ENCODE results near the gene ARHGAP31. TPM values are rescaled to one million over a fixed set of nuclear protein-coding genes. Genes with fewer than 3 reads are reported as not detected.

ARHGAP31 gene
- total and polyA plus RNA-seq, 10 of the 15 experiments (the other 5 are each of a cell fraction or from before 2014, with no cell fraction given) = 0.97 to 29.8 (median 10.3) TPM

DNA sequence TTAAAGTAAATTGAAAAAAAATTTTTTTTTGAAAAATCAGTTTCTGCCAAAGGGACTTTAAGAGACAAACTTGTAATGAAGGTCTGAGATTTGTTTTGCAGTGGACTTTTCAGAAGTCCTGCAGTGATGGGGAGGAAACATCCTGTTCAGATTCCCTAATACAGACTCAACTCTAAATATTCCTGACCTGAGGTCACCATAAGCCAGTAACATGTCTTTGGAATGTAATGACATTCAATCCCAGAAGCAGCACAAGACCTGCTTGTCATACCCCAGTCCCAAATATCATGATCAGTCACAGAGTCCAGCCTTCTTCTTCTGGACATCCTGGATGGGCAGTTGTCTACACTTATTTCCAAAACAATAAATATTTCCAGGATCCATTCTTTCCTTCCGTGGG, 115.7 kb downstream of the ARHGAP31 start:
- intact Hi-C loops (cut with micrococcal nuclease; ENCODE audit: unreplicated experiment) = no loop called here

GRCh38 chr3:119413603-119414280, 119.6 kb downstream of the ARHGAP31 start:
- BruUV-seq (replicated peaks) = no TSS peak
- Histone ChIP-seq H3K4me3 (no peak overlapping the region), H3K36me3 (ENCODE audit: control insufficient read depth in 2 of 2, insufficient read depth in 2 of 2, low read length in 1 of 2) (peaks cover 5 to 18% of the 10 kb centered on the region in 2 experiments), H2AFZ (ENCODE audit: control insufficient read depth, low read depth, low read length) (no peak overlapping the region), H3K9ac (ENCODE audit: control insufficient read depth, insufficient read depth, low read length) (no peak overlapping the region), H3K79me2 (ENCODE audit: control insufficient read depth, insufficient read depth, low read length) (no peaks in the 10 kb centered on the region), H3K27me3 (replicated peaks in 1 of 2; ENCODE audit: control insufficient read depth in 2 of 2, insufficient read depth in 2 of 2, low read length in 1 of 2) (no peaks in the 10 kb centered on the region), H3K4me2 (ENCODE audit: control insufficient read depth, insufficient read depth) (no peak overlapping the region), H3K9me3 (replicated peaks; ENCODE audit: control insufficient read depth, insufficient read depth, low read length) (no peaks in the 10 kb centered on the region), H3K27ac (ENCODE audit: control insufficient read depth, insufficient read depth) (no peak overlapping the region), H3K4me1 (ENCODE audit: control insufficient read depth, insufficient read depth, low read length) (no peaks in the 10 kb centered on the region), H4K20me1 (ENCODE audit: control insufficient read depth, insufficient read depth) (no peaks in the 10 kb centered on the region)
- POLR2A ChIA-PET = no interaction called here
- in situ Hi-C loops (cut with MboI) (no loop called here), intact Hi-C loops (cut with micrococcal nuclease; ENCODE audit: unreplicated experiment) (no loop called here)
- CTCF ChIA-PET = no interaction called here
- SMC1A ChIA-PET (ENCODE audit: uncharacterized antibody, unreplicated experiment) = no interaction called here
- no peak for DNase-seq (ENCODE audit: low read depth, low spot score)
- RAD21 ChIA-PET (ENCODE audit: unreplicated experiment) = no interaction called here
- ATAC-seq = no peak
- WGBS (ENCODE audit: insufficient coverage, insufficient replicate concordance, low lambda C conversion rate, missing lambda C conversion rate) = 99% methylated on average over 7 of the region's 7 CpGs
- no peak for FAIRE-seq
- TF ChIP-seq JUNB (IDR thresholded peaks at IDR 0.05) (no peak), CEBPB (IDR thresholded peaks at IDR 0.05; ENCODE audit: borderline replicate concordance in 1 of 2, low read depth in 2 of 2, low read length in 2 of 2) (no peak), SREBF2 (IDR thresholded peaks at IDR 0.05; ENCODE audit: low read length) (no peak), MYB (IDR thresholded peaks at IDR 0.05; ENCODE audit: borderline replicate concordance, low read depth, low read length) (no peak), YY1 (IDR thresholded peaks at IDR 0.05; ENCODE audit: low read depth, low read length) (no peak), SMC3 (IDR thresholded peaks at IDR 0.05; ENCODE audit: borderline replicate concordance, low read length) (no peak), ETV6 (conservative IDR thresholded peaks at IDR 0.05 in 1 of 2, IDR thresholded peaks at IDR 0.05 in 1 of 2; ENCODE audit: borderline replicate concordance in 1 of 2, low read depth in 1 of 2) (no peak), HDAC2 (IDR thresholded peaks at IDR 0.05) (no peak)
- TF ChIP-seq, protein P1, sequence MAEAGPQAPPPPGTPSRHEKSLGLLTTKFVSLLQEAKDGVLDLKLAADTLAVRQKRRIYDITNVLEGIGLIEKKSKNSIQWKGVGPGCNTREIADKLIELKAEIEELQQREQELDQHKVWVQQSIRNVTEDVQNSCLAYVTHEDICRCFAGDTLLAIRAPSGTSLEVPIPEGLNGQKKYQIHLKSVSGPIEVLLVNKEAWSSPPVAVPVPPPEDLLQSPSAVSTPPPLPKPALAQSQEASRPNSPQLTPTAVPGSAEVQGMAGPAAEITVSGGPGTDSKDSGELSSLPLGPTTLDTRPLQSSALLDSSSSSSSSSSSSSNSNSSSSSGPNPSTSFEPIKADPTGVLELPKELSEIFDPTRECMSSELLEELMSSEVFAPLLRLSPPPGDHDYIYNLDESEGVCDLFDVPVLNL (IDR thresholded peaks at IDR 0.05; ENCODE audit: low read depth, low read length) = no peak
- TF ChIP-seq, protein P2, sequence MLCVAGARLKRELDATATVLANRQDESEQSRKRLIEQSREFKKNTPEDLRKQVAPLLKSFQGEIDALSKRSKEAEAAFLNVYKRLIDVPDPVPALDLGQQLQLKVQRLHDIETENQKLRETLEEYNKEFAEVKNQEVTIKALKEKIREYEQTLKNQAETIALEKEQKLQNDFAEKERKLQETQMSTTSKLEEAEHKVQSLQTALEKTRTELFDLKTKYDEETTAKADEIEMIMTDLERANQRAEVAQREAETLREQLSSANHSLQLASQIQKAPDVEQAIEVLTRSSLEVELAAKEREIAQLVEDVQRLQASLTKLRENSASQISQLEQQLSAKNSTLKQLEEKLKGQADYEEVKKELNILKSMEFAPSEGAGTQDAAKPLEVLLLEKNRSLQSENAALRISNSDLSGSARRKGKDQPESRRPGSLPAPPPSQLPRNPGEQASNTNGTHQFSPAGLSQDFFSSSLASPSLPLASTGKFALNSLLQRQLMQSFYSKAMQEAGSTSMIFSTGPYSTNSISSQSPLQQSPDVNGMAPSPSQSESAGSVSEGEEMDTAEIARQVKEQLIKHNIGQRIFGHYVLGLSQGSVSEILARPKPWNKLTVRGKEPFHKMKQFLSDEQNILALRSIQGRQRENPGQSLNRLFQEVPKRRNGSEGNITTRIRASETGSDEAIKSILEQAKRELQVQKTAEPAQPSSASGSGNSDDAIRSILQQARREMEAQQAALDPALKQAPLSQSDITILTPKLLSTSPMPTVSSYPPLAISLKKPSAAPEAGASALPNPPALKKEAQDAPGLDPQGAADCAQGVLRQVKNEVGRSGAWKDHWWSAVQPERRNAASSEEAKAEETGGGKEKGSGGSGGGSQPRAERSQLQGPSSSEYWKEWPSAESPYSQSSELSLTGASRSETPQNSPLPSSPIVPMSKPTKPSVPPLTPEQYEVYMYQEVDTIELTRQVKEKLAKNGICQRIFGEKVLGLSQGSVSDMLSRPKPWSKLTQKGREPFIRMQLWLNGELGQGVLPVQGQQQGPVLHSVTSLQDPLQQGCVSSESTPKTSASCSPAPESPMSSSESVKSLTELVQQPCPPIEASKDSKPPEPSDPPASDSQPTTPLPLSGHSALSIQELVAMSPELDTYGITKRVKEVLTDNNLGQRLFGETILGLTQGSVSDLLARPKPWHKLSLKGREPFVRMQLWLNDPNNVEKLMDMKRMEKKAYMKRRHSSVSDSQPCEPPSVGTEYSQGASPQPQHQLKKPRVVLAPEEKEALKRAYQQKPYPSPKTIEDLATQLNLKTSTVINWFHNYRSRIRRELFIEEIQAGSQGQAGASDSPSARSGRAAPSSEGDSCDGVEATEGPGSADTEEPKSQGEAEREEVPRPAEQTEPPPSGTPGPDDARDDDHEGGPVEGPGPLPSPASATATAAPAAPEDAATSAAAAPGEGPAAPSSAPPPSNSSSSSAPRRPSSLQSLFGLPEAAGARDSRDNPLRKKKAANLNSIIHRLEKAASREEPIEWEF (IDR thresholded peaks at IDR 0.05; ENCODE audit: insufficient replicate concordance, low read depth, low read length) = no peak

More for the DNA sequence above, 115.7 kb downstream of the ARHGAP31 start:
- Histone ChIP-seq H3K27ac (ENCODE audit: control insufficient read depth, insufficient read depth) (no peak overlapping the region), H3K9ac (ENCODE audit: control insufficient read depth, insufficient read depth, low read length) (no peak overlapping the region), H3K4me3 (no peak overlapping the region), H3K27me3 (replicated peaks in 1 of 2; ENCODE audit: control insufficient read depth in 2 of 2, insufficient read depth in 2 of 2, low read length in 1 of 2) (no peaks in the 10 kb centered on the region), H3K4me2 (ENCODE audit: control insufficient read depth, insufficient read depth) (no peak overlapping the region), H3K9me3 (replicated peaks; ENCODE audit: control insufficient read depth, insufficient read depth, low read length) (no peaks in the 10 kb centered on the region), H3K4me1 (ENCODE audit: control insufficient read depth, insufficient read depth, low read length) (peaks cover 6% of the 10 kb centered on the region; the same call in 1 of the 2 replicates), H2AFZ (ENCODE audit: control insufficient read depth, low read depth, low read length) (no peak overlapping the region), H3K79me2 (ENCODE audit: control insufficient read depth, insufficient read depth, low read length) (no peaks in the 10 kb centered on the region), H4K20me1 (ENCODE audit: control insufficient read depth, insufficient read depth) (no peaks in the 10 kb centered on the region), H3K36me3 (ENCODE audit: control insufficient read depth in 2 of 2, insufficient read depth in 2 of 2, low read length in 1 of 2) (peaks cover 3 to 22% of the 10 kb centered on the region in 2 experiments)
- SMC1A ChIA-PET (ENCODE audit: uncharacterized antibody, unreplicated experiment) = interaction anchor here (1.0 kb wide), 1 partner anchor 271 kb away, joined by 3 read pairs; no protein-coding TSS in a partner anchor
- no peak for DNase-seq (ENCODE audit: low read depth, low spot score)
- FAIRE-seq = no peak
- RAD21 ChIA-PET (ENCODE audit: unreplicated experiment) = no interaction called here
- 95% methylated on average over 1 of the region's 1 CpG for WGBS (ENCODE audit: insufficient coverage, insufficient replicate concordance, low lambda C conversion rate, missing lambda C conversion rate)
- no peak for TF ChIP-seq FOXK2 (IDR thresholded peaks at IDR 0.05)
- POLR2A ChIA-PET = interaction anchor here (0.6 kb wide), 1 partner anchor 58 kb away, joined by 3 read pairs; no protein-coding TSS in a partner anchor
- CTCF ChIA-PET = no interaction called here
- ATAC-seq = no peak
- no TSS peak for BruUV-seq (replicated peaks)
- in situ Hi-C loops (cut with MboI) = no loop called here
